B cell (primary cell): ENCODE data around the gene PSMD8. TPM values are rescaled to one million over a fixed set of nuclear protein-coding genes. Genes with fewer than 3 reads are reported as not detected.

Experiments used
- ATAC-seq: fragments of 200-7000 bp; cut with Tn5 transposase; one replicate; pipeline ENCODE4 v1.10.0; 2021; ENCODE audit warnings: low read depth, mild to moderate bottlenecking, moderate number of reproducible peaks, moderate library complexity
- CTCF ChIA-PET: fragments of 350-600 bp; sonication (Branson Sonifier 250); formaldehyde crosslinking; loops from one replicate; lab custom pipeline; 2021; ENCODE audit warnings: antibody characterized with exemption, inconsistent platforms; lab: Charles Lee
- POLR2A ChIA-PET: fragments of 350-600 bp; sonication (Branson Sonifier 250); formaldehyde crosslinking; loops from one replicate; lab custom pipeline; 2021; ENCODE audit warnings: antibody characterized with exemption; lab: Charles Lee
- DNase-seq: peaks from one replicate; pipeline ENCODE4 v3.0.0; 2013
- H2AFZ ChIP-seq: 2 replicates; pipeline ENCODE4 v1.6.1; 2012; ENCODE audit warnings: mild to moderate bottlenecking, low read depth, low read length; ENCODE audit not compliant: insufficient read depth, poor library complexity, severe bottlenecking
- H3K27ac ChIP-seq, 2 donors: 1 replicate in 1 of 2; 2 replicates in 1 of 2; pipeline ENCODE4 v1.5.1; 2012 to 2013; ENCODE audit warnings: low read length in 2 of 2, mild to moderate bottlenecking in 2 of 2, moderate library complexity in 1 of 2
- H3K27me3 ChIP-seq, 4 experiments: fragments of 200-600 bp in 1 of 4; sonication (generic) in 1 of 4; replicated peaks in 1 of 4; 1 replicate in 2 of 4; 2 replicates in 2 of 4; pipeline versions ENCODE4 v1.6.1 to v1.7.0; 2013 to 2016; ENCODE audit warnings: low read length in 3 of 4, mild to moderate bottlenecking in 2 of 4, mixed read lengths in 1 of 4, moderate library complexity in 1 of 4; ENCODE audit not compliant: insufficient read depth in 4 of 4, control insufficient read depth in 3 of 4; ENCODE audit errors: control extremely low read depth in 1 of 4
- H3K36me3 ChIP-seq, 2 experiments: replicated peaks in 1 of 2; 1 replicate in 1 of 2; 2 replicates in 1 of 2; pipeline versions ENCODE4 v1.6.1 to v1.7.1; 2013; ENCODE audit warnings: low read length in 1 of 2; ENCODE audit not compliant: insufficient read depth in 2 of 2, control insufficient read depth in 1 of 2; ENCODE audit errors: control extremely low read depth in 1 of 2, extremely low read depth in 1 of 2
- H3K4me1 ChIP-seq, 2 donors: fragments of 200-600 bp in 1 of 2; sonication (generic) in 1 of 2; 1 replicate in 1 of 2; 2 replicates in 1 of 2; pipeline versions ENCODE4 v1.5.1 to v1.6.1; 2013 to 2017; ENCODE audit warnings: low read length in 2 of 2; ENCODE audit not compliant: control insufficient read depth in 2 of 2, insufficient read depth in 2 of 2
- H3K4me2 ChIP-seq: replicated peaks from 2 replicates; pipeline ENCODE3; 2012; ENCODE audit warnings: mild to moderate bottlenecking, low read depth, low read length; ENCODE audit not compliant: poor library complexity, severe bottlenecking
- H3K4me3 ChIP-seq, 5 experiments: fragments of 200-600 bp in 1 of 5; sonication (generic) in 1 of 5; 1 replicate in 3 of 5; 2 replicates in 2 of 5; pipeline versions ENCODE4 v1.5.1 to v1.7.0; 2011 to 2016; ENCODE audit warnings: low read length in 4 of 5, mild to moderate bottlenecking in 4 of 5, low read depth in 2 of 5, control low read depth in 1 of 5, moderate library complexity in 1 of 5; ENCODE audit not compliant: insufficient read depth in 1 of 5; ENCODE audit errors: control extremely low read depth in 1 of 5, extremely low read depth in 1 of 5
- H3K79me2 ChIP-seq: fragments of 200-600 bp; sonication (generic); one replicate; pipeline ENCODE4 v1.6.0; 2016; ENCODE audit warnings: low read length; ENCODE audit not compliant: control insufficient read depth, insufficient read depth
- H3K9ac ChIP-seq: fragments of 200-600 bp; sonication (generic); 2 replicates; pipeline ENCODE4 v1.6.1; 2017; ENCODE audit warnings: mild to moderate bottlenecking, low read length, moderate library complexity
- H3K9me3 ChIP-seq, 3 donors: one replicate each; pipeline versions ENCODE4 v1.6.1 to v1.7.1; 2013; ENCODE audit warnings: low read length in 2 of 3; ENCODE audit not compliant: control insufficient read depth in 2 of 3, insufficient read depth in 1 of 3; ENCODE audit errors: control extremely low read depth in 1 of 3
- H4K20me1 ChIP-seq: 2 replicates; pipeline ENCODE4 v1.6.0; 2012; ENCODE audit warnings: mild to moderate bottlenecking, low read length; ENCODE audit not compliant: insufficient read depth, control insufficient read depth, poor library complexity, severe bottlenecking
- H3K27ac Mint-ChIP-seq: one replicate; pipeline ENCODE4 v1.8.0; 2021; ENCODE audit warnings: mixed read lengths
- H3K27me3 Mint-ChIP-seq: one replicate; pipeline ENCODE4 v1.8.0; 2021; ENCODE audit warnings: mixed read lengths
- H3K4me1 Mint-ChIP-seq: one replicate; pipeline ENCODE4 v1.8.0; 2021; ENCODE audit warnings: mixed read lengths
- H3K4me3 Mint-ChIP-seq: one replicate; pipeline ENCODE4 v1.8.0; 2021; ENCODE audit warnings: mixed read lengths
- H3K9me3 Mint-ChIP-seq: one replicate; pipeline ENCODE4 v1.8.0; 2022; ENCODE audit warnings: mixed read lengths; ENCODE audit not compliant: insufficient read depth
- EZH2 ChIP-seq: IDR thresholded peaks from 2 replicates; pipeline ENCODE4 v1.6.1; 2012; ENCODE audit warnings: borderline replicate concordance, low read depth, mild to moderate bottlenecking, moderate library complexity, low read length; ENCODE audit not compliant: insufficient read depth, poor library complexity, severe bottlenecking
- WGBS: methylation state at CpG from one replicate; pipeline ENCODE4 v1.1.5; 2013; ENCODE audit warnings: missing lambda C conversion rate; ENCODE audit not compliant: insufficient coverage; 5-methylcytosine and 5-hydroxymethylcytosine counted together
- intact Hi-C: fragments of 100-400 bp; cut with micrococcal nuclease; formaldehyde crosslinking; loops from one replicate; pipeline ENCODE4 v1.10.0; 2022
- polyA plus RNA-seq: library from polyadenylated mRNA; depleted of rRNA; stranded (reverse); fragments of >200 nt; gene quantifications from 2 replicates; pipeline ENCODE4 v1.2.3, GENCODE V29; 2012
- total RNA-seq, 2 donors: library from RNA; stranded (reverse); fragments of 120-200 nt in 1 of 2; gene quantifications; 1 replicate in 1 of 2; 2 replicates in 1 of 2; pipeline versions ENCODE4 v1.2.3 to v1.2.4, GENCODE V29; 2013 to 2022
- TF ChIP-seq, protein P1 (sequence below): fragments of 200-600 bp; IDR thresholded peaks from one replicate; pipeline ENCODE4 v1.8.0; 2022; ENCODE audit warnings: antibody characterized with exemption, mild to moderate bottlenecking

Gene PSMD8
- total and polyA plus RNA-seq, 2 donors (not counting 1 experiment from before 2014, with no cell fraction given): 88.1 to 122 TPM

DNA sequence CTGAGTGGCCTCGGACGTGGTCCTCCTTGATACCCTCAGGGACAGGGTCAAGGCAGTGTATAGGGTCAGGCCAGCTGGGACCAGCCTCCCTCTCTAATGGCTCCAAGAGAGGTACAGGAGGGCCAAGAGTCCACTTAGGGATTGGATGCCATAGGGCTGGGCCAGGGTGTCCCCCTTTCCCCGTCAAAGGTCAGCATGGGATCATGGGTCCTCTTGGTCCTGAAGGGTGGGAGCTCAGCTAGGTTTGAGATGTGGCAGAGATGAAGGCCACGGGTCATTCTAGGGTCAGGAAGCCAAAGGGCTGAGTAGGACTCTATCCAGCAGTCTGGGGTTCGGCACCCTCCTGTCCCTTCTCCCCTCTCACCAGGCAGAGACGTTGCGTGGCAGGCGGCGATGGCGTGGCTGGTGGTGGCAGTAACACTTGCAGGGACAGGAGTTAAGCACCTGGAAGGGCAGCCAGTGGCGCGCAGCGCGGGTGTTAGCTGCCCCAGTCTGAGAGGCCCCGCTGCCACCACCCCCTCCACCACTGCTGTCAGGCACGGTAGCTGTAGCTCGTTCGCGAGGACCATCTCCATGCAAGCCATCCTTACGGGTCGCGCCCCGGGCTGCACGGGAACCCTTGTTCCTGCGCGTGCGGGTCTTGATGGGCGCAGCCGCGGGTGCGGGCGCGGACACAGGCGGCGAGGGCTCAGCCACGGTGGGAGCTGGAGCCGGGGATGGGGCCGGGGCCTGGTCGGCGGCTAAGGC is 10.9 kb downstream of the PSMD8 start:
- Histone ChIP-seq H3K4me2 (peak overlapping the region; percentile 97), H3K4me1 (peaks cover 36% of the 10 kb centered on the region in 2 donors), H3K79me2 (peaks cover 2% of the 10 kb centered on the region), H3K36me3 (peaks cover 0 to 46% of the 10 kb centered on the region in 2 experiments), H3K4me3 (no peak overlapping the region), H3K27ac (no peak overlapping the region), H3K9ac (no peak overlapping the region), H4K20me1 (peaks cover 69% of the 10 kb centered on the region), H2AFZ (no peak overlapping the region), H3K27me3 (peaks cover 0 to 47% (median 20%) of the 10 kb centered on the region in 4 experiments), H3K9me3 (peaks cover 0 to 30% (median 0%) of the 10 kb centered on the region in 3 donors)
- intact Hi-C loops: loop anchor here (5.0 kb wide), 1 partner anchor 232 kb away; the partner anchor contains the start of genes EIF3K and MAP4K1
- no peak overlapping the region for H3K27ac Mint-ChIP-seq
- CTCF ChIA-PET: interaction anchor here (0.8 kb wide), 1 partner anchor 18 kb away, joined by 3 read pairs; the partner anchor contains the start of gene FAM98C
- no peak for ATAC-seq
- H3K27me3 Mint-ChIP-seq: peaks cover 23% of the 10 kb centered on the region
- no peak for DNase-seq
- H3K9me3 Mint-ChIP-seq: no peaks in the 10 kb centered on the region
- H3K4me1 Mint-ChIP-seq: peaks cover 31% of the 10 kb centered on the region
- 90% methylated on average over 40 of the region's 40 CpGs for WGBS
- no peak for TF ChIP-seq EZH2
- TF ChIP-seq, protein P1, sequence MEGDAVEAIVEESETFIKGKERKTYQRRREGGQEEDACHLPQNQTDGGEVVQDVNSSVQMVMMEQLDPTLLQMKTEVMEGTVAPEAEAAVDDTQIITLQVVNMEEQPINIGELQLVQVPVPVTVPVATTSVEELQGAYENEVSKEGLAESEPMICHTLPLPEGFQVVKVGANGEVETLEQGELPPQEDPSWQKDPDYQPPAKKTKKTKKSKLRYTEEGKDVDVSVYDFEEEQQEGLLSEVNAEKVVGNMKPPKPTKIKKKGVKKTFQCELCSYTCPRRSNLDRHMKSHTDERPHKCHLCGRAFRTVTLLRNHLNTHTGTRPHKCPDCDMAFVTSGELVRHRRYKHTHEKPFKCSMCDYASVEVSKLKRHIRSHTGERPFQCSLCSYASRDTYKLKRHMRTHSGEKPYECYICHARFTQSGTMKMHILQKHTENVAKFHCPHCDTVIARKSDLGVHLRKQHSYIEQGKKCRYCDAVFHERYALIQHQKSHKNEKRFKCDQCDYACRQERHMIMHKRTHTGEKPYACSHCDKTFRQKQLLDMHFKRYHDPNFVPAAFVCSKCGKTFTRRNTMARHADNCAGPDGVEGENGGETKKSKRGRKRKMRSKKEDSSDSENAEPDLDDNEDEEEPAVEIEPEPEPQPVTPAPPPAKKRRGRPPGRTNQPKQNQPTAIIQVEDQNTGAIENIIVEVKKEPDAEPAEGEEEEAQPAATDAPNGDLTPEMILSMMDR: no peak
- peak overlapping the region; percentile 52 for H3K4me3 Mint-ChIP-seq
- POLR2A ChIA-PET: interaction anchor here (0.6 kb wide), 1 partner anchor 9 kb away, joined by 4 read pairs; no protein-coding TSS in a partner anchor

DNA sequence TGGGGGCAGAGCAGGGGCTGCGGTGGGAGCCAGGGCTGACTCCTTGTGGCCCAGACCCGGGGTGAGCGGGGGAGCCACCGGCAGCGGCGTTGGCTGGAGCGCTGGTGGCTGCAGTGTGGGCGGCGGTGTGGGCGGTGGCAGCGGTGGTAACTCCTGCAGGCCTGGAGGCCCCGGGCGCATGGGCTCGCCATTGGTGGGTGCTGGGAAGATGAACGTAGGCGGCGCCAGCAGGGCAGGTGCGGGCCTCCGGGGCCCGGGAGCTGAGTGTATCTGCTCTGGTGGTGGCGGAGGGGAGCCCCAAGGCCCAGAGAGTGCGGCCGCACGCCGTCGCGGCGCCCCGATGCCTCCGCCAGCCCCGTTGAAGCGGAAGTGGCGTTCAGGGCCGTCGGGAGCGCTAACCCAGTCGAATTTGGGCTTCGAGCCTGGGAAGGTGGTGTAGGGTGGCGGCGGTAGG is 11.5 kb downstream of the PSMD8 start:
- TF ChIP-seq EZH2: no peak
- TF ChIP-seq, protein P1: no peak
- Histone ChIP-seq H2AFZ (no peak overlapping the region), H3K27ac (no peak overlapping the region), H3K27me3 (peaks cover 0 to 49% (median 21%) of the 10 kb centered on the region in 4 experiments), H3K36me3 (peaks cover 0 to 40% of the 10 kb centered on the region in 2 experiments), H3K9ac (peak overlapping the region; percentile 25), H3K4me2 (peak overlapping the region; percentile 97), H3K4me3 (peak overlapping the region in 1 of 5 experiments; percentile 12), H3K9me3 (peaks cover 0 to 30% (median 0%) of the 10 kb centered on the region in 3 donors), H3K4me1 (peaks cover 36% of the 10 kb centered on the region in 2 donors), H4K20me1 (peaks cover 63% of the 10 kb centered on the region), H3K79me2 (no peaks in the 10 kb centered on the region)
- 42% methylated on average over 38 of the region's 40 CpGs for WGBS
- H3K4me1 Mint-ChIP-seq: peaks cover 31% of the 10 kb centered on the region
- no peak overlapping the region for H3K27ac Mint-ChIP-seq
- intact Hi-C loops: loop anchor here (2.0 to 5.0 kb wide), 2 partner anchors 17 to 231 kb away; partner anchors contain the start of genes EIF3K, FAM98C and MAP4K1
- ATAC-seq: no peak
- H3K27me3 Mint-ChIP-seq: peaks cover 25% of the 10 kb centered on the region
- H3K4me3 Mint-ChIP-seq: peak overlapping the region; percentile 50
- CTCF ChIA-PET: no interaction called here
- no peaks in the 10 kb centered on the region for H3K9me3 Mint-ChIP-seq
- no peak for DNase-seq
- POLR2A ChIA-PET: no interaction called here
